Measurements from ENCODE around the gene CORO2B.

Gene CORO2B

DNA sequence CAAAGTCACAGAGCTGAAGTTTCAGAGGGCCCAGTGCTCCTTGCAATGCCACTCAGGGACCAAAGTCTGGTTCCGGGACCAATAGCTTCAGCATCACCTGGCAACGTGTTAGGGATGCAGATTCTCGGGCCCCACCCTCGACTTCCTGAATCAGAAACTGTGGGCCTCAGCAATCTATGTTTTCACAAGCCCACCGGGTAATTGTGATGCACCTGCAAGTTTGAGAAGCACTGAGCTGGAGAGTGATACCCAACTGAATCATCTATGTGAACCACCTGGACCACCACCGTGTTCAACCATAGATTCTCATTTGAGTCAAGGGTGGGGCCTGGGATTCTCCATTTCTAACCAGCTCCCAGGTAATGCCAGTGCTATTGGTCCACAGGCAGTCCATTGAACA is 55.7 kb downstream of the CORO2B start:
- Mint-ChIP-seq H3K27ac (no peak overlapping the region), H3K36me3 (ENCODE audit: low read depth) (no peaks in the 10 kb centered on the region), H3K4me1 (peaks cover 49% of the 10 kb centered on the region), H3K27me3 (ENCODE audit: low read depth, poor library complexity) (peaks cover 13% of the 10 kb centered on the region), H3K4me3 (no peak overlapping the region), H3K9me3 (no peaks in the 10 kb centered on the region)
- DNase-seq, result no peak
- no peak for TF ChIP-seq CTCF (IDR thresholded peaks at IDR 0.05)

DNA sequence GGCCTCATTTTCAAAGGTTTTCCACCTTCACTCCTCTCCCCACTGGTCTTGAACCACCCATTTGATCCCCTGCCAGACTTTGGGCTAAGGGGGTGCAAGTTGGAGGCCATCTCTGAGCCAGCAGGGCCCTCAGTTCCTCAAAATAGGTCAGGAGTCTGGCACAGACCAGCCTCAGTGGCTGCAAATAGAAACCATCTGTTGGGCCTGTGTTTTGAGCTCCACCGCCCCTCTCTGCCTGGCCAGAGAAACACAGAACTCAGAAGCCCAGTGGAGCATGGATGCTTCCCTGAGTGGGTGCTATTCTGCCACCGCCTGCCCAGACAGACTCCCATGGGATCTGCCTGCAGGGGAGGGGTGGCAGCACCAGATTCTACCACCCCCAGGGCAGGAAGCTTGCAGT is 56.3 kb downstream of the CORO2B start:
- Mint-ChIP-seq H3K4me1 (peaks cover 54% of the 10 kb centered on the region), H3K36me3 (ENCODE audit: low read depth) (no peaks in the 10 kb centered on the region), H3K9me3 (no peaks in the 10 kb centered on the region), H3K4me3 (no peak overlapping the region), H3K27ac (no peak overlapping the region), H3K27me3 (ENCODE audit: low read depth, poor library complexity) (peaks cover 8% of the 10 kb centered on the region)
- no peak for DNase-seq
- no peak for TF ChIP-seq CTCF (IDR thresholded peaks at IDR 0.05)

- H3K36me3 Mint-ChIP-seq (ENCODE audit: low read depth), result no peaks in the 10 kb centered on the region
- no peak for TF ChIP-seq CTCF (IDR thresholded peaks at IDR 0.05)
Observed at GRCh38 chr15:68636256-68636655, 57.5 kb downstream of the CORO2B start.

DNA sequence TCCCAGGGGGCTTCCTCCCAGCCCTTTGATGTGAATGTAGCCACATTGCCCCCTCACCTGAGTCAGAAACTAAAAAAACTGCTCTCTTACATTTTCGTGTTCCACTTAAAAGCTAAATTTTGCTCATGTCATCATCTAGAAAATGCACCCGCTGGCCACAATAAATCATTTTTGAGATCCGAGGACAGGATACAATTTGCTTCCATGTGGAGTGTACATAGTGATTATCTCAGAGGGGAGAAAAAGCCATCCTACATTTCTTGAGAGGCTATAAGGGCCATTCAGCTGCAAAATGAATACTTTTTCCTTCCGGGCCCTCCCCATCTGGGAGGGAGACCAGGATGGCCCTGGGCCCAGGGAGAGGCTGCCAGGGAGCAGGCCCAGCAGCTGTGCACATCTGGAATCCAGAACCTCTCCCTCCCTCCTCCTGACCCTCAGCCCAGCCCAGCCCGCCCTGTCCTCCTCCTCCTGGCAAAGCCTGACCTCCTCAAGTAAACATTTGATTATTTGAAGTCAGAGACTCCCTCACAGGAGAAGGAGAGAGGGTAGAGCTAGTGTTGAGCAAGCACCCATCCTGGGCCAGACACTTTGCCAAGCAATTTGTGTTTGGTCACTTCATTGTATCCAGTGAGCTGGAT is 59.1 kb downstream of the CORO2B start:
- DNase-seq, result no peak
- peaks cover 4% of the 10 kb centered on the region for H3K27me3 Mint-ChIP-seq (ENCODE audit: low read depth, poor library complexity)
- H3K4me1 Mint-ChIP-seq, result peaks cover 70% of the 10 kb centered on the region
- no peak overlapping the region for H3K27ac Mint-ChIP-seq
- H3K36me3 Mint-ChIP-seq (ENCODE audit: low read depth), result no peaks in the 10 kb centered on the region
- H3K9me3 Mint-ChIP-seq, result no peaks in the 10 kb centered on the region
- H3K4me3 Mint-ChIP-seq, result no peak overlapping the region
- no peak for TF ChIP-seq CTCF (IDR thresholded peaks at IDR 0.05)

More at GRCh38 chr15:68636256-68636655, 57.5 kb downstream of the CORO2B start:
- Mint-ChIP-seq H3K4me3 (no peak overlapping the region), H3K27me3 (ENCODE audit: low read depth, poor library complexity) (peaks cover 8% of the 10 kb centered on the region), H3K4me1 (peaks cover 65% of the 10 kb centered on the region), H3K9me3 (no peaks in the 10 kb centered on the region), H3K27ac (no peak overlapping the region)
- no peak for DNase-seq

- H3K9me3 Mint-ChIP-seq, result no peaks in the 10 kb centered on the region
- no peaks in the 10 kb centered on the region for H3K27me3 Mint-ChIP-seq (ENCODE audit: low read depth, poor library complexity)
- H3K27ac Mint-ChIP-seq, result no peak overlapping the region
- no peak overlapping the region for H3K4me3 Mint-ChIP-seq
- DNase-seq, result no peak
- TF ChIP-seq CTCF (IDR thresholded peaks at IDR 0.05), result no peak
- H3K4me1 Mint-ChIP-seq, result peaks cover 67% of the 10 kb centered on the region
- H3K36me3 Mint-ChIP-seq (ENCODE audit: low read depth), result no peaks in the 10 kb centered on the region
Observed at GRCh38 chr15:68638953-68639515, 60.2 kb downstream of the CORO2B start.
